H1 (cell line): Measurements from ENCODE around the gene EIF2S2. TPM values are rescaled to one million over a fixed set of nuclear protein-coding genes. Genes with fewer than 3 reads are reported as not detected.

Experiments used
- CHD1 ChIP-seq: IDR thresholded peaks from 2 replicates; pipeline ENCODE4 v1.6.1; 2012; ENCODE audit warnings: low read depth, low read length, improper control_type of control experiment
- CHD7 ChIP-seq: fragments of 300-600 bp; sonication (generic); IDR thresholded peaks from 2 replicates; pipeline ENCODE4 v1.7.1; 2012; ENCODE audit warnings: low read length, moderate library complexity, mild to moderate bottlenecking, inconsistent platforms; ENCODE audit not compliant: insufficient replicate concordance
- HDAC2 ChIP-seq, 2 experiments: fragments of 300-600 bp in 1 of 2; sonication (generic) in 1 of 2; IDR thresholded peaks; 2 replicates each; pipeline ENCODE4 v1.6.1; 2011 to 2012; ENCODE audit warnings: low read depth in 2 of 2, low read length in 2 of 2, mild to moderate bottlenecking in 2 of 2, moderate library complexity in 2 of 2, borderline replicate concordance in 1 of 2, inconsistent platforms in 1 of 2
- POLR2A ChIP-seq, 2 experiments: IDR thresholded peaks; 1 replicate in 1 of 2; 2 replicates in 1 of 2; pipeline ENCODE4 v1.6.1; 2011; ENCODE audit warnings: low read depth in 2 of 2, low read length in 2 of 2, mild to moderate bottlenecking in 2 of 2; ENCODE audit errors: control extremely low read depth in 1 of 2
- RAD21 ChIP-seq, 2 experiments: IDR thresholded peaks in 1 of 2; conservative IDR thresholded peaks in 1 of 2; 2 replicates each; pipeline ENCODE4 v1.6.1; 2011; ENCODE audit warnings: low read depth in 2 of 2, low read length in 2 of 2, improper control_type of control experiment in 1 of 2, inconsistent platforms in 1 of 2, mild to moderate bottlenecking in 1 of 2, moderate library complexity in 1 of 2
- RBBP5 ChIP-seq: IDR thresholded peaks from 2 replicates; pipeline ENCODE4 v1.7.1; 2012; ENCODE audit warnings: low read depth, mild to moderate bottlenecking, inconsistent platforms, low read length, moderate library complexity, borderline replicate concordance
- RNF2 ChIP-seq: fragments of 200-900, 300-1000 bp; sonication (generic); IDR thresholded peaks from 2 replicates; pipeline ENCODE4 v1.7.1; 2016; ENCODE audit warnings: borderline replicate concordance, low read depth, mild to moderate bottlenecking, antibody characterized with exemption, low read length; ENCODE audit not compliant: poor library complexity, severe bottlenecking; ENCODE audit errors: missing control alignments
- SUZ12 ChIP-seq: fragments of 200-600 bp; sonication (generic); IDR thresholded peaks from 2 replicates; pipeline ENCODE4 v1.6.1; 2012; ENCODE audit warnings: mild to moderate bottlenecking, inconsistent platforms, low read length, moderate library complexity, mixed read lengths
- YY1 ChIP-seq: IDR thresholded peaks from 2 replicates; pipeline ENCODE4 v1.6.1; 2011; ENCODE audit warnings: low read depth, mild to moderate bottlenecking, low read length
- ZNF274 ChIP-seq: IDR thresholded peaks from 2 replicates; pipeline ENCODE4 v1.7.0; 2012; ENCODE audit warnings: low read length, borderline replicate concordance; ENCODE audit errors: extremely low read depth
- polyA plus RNA-seq, 7 experiments: library from polyadenylated mRNA; depleted of rRNA in 3 of 7; stranded (reverse) in 5 of 7; unstranded in 2 of 7; fragments of >200 nt in 5 of 7; fragments of 200-250 nt in 2 of 7; gene quantifications; 1 replicate in 5 of 7; 2 replicates in 1 of 7; 4 replicates in 1 of 7; pipeline versions ENCODE4 v1.2.1 to v1.2.3, GENCODE V29; 2011 to 2013; ENCODE audit warnings: missing spikeins in 2 of 7, mixed read lengths in 2 of 7
- total RNA-seq: library from RNA; stranded (reverse); fragmentation: NEBNext Ultra II Directional; extraction: Animal tissue kit (Norgen Biotek cat#: 25700); gene quantifications from 2 replicates; pipeline ENCODE4 v1.2.1, GENCODE V29; 2021

The EIF2S2 gene
- total and polyA plus RNA-seq, 2 of the 8 experiments (the other 6 are each of a cell fraction or from before 2014, with no cell fraction given) = 59.5 to 142 TPM

DNA sequence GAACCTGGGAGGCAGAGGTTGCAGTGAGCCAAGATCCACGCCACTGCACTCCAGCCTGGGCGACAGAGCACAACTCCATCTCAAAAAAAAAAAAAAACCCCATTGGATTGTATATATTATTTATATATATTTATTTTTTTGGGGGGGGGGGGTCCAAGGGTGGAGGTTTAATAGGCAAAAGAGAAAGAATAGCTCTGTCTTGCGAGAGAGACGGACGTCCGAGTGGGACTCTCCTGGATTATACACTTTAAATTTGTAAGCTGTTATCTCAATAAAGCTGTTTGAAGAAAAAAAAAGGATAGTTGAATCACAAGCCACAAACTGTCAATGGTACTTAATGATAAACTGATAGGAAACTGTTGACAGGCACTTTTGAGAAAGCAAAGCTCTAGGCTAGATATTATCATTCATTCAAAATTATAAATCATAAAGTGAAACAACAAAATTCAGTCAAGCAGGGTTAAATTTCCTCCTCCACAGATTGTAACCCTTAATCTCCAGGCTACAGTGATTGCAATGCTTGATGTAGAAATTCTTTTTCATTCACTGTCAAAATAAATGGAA lies 20.3 kb downstream of the EIF2S2 start (continued):
- TF ChIP-seq CHD7 = no peak
- no peak for TF ChIP-seq YY1
- no peak for TF ChIP-seq RNF2
- TF ChIP-seq POLR2A (IDR thresholded peaks at IDR 0.05; ENCODE audit: control extremely low read depth in 1 of 2, low read depth in 2 of 2, low read length in 2 of 2) = no peak
- no peak for TF ChIP-seq RAD21 (IDR thresholded peaks at IDR 0.05 in 1 of 2, conservative IDR thresholded peaks at IDR 0.05 in 1 of 2; ENCODE audit: low read depth in 2 of 2, low read length in 2 of 2)
- TF ChIP-seq ZNF274 = no peak
- no peak for TF ChIP-seq SUZ12
- TF ChIP-seq HDAC2 (IDR thresholded peaks at IDR 0.05; ENCODE audit: borderline replicate concordance in 1 of 2, low read depth in 2 of 2, low read length in 2 of 2) = no peak
- TF ChIP-seq CHD1 = no peak
- no peak for TF ChIP-seq RBBP5
